NCI-H2171 treated with DMSO at 0.1 percent for 48 hours (cell line): ENCODE results near the gene CTNND2.

Experiments used
- DNase-seq: peaks from one replicate; lab custom pipeline; 2025; lab: John Stamatoyannopoulos, UW

CTNND2 gene

GRCh38 chr5:10985091-10985720, 919.0 kb downstream of the CTNND2 start:
- no peak for DNase-seq

- peak; percentile 34 for DNase-seq
Measured at GRCh38 chr5:10984021-10984715, 920.1 kb downstream of the CTNND2 start.

- DNase-seq, result no peak
Measured at GRCh38 chr5:10982626-10983025, 921.6 kb downstream of the CTNND2 start.

GRCh38 chr5:10981932-10982331, 922.3 kb downstream of the CTNND2 start:
- peak; percentile 19 for DNase-seq

GRCh38 chr5:10977011-10977410, 927.2 kb downstream of the CTNND2 start:
- no peak for DNase-seq

- DNase-seq, result no peak
Measured at GRCh38 chr5:10975945-10976344, 928.3 kb downstream of the CTNND2 start.

GRCh38 chr5:10974850-10975249, 929.4 kb downstream of the CTNND2 start:
- DNase-seq, result no peak

GRCh38 chr5:10973316-10973715, 930.9 kb downstream of the CTNND2 start:
- DNase-seq, result no peak

GRCh38 chr5:10969684-10970180, 934.5 kb downstream of the CTNND2 start:
- DNase-seq, result no peak

- DNase-seq, result no peak
Measured at GRCh38 chr5:10964806-10965205, 939.4 kb downstream of the CTNND2 start.

GRCh38 chr5:10958728-10959127, 945.5 kb downstream of the CTNND2 start:
- DNase-seq, result no peak

- DNase-seq, result no peak
Measured at GRCh38 chr5:10949856-10950630, 954.2 kb downstream of the CTNND2 start.

GRCh38 chr5:10946050-10946449, 958.2 kb downstream of the CTNND2 start:
- DNase-seq, result no peak

GRCh38 chr5:10941900-10942299, 962.3 kb downstream of the CTNND2 start:
- DNase-seq, result no peak

GRCh38 chr5:10936081-10936855, 968.0 kb downstream of the CTNND2 start:
- DNase-seq, result no peak

GRCh38 chr5:10935536-10935935, 968.7 kb downstream of the CTNND2 start:
- peak; percentile 95 for DNase-seq

- peak; percentile 86 for DNase-seq
Measured at GRCh38 chr5:10934783-10935355, 969.4 kb downstream of the CTNND2 start.

- DNase-seq, result peak; percentile 97
Measured at GRCh38 chr5:10933121-10933520, 971.1 kb downstream of the CTNND2 start.

GRCh38 chr5:10932426-10932825, 971.8 kb downstream of the CTNND2 start:
- no peak for DNase-seq

GRCh38 chr5:10927608-10928007, 976.6 kb downstream of the CTNND2 start:
- DNase-seq, result no peak

GRCh38 chr5:10923310-10923709, 980.9 kb downstream of the CTNND2 start:
- DNase-seq, result no peak
